SK-N-MC (cell line): ENCODE results near the gene AUTS2.
"Not testable (repeated sequence)": the region's sequence is repeated elsewhere in the genome, so short reads cannot be mapped to it uniquely, and the experiment has no call there.

ENCODE experiments used
- DNase-seq: peaks from one replicate; pipeline ENCODE4 v3.0.0-alpha.2; 2011; ENCODE audit warnings: low read depth, low spot score
- H3K27ac ChIP-seq: fragments of 200-600 bp; sonication (generic); 2 replicates; pipeline ENCODE4 v1.5.1; 2016; ENCODE audit warnings: mixed run types
- H3K36me3 ChIP-seq: fragments of 200-600 bp; sonication (generic); 2 replicates; pipeline ENCODE4 v1.6.1; 2017; ENCODE audit warnings: antibody characterized with exemption, low read length, mixed read lengths; ENCODE audit not compliant: insufficient read depth
- H3K4me3 ChIP-seq: fragments of 200-600 bp; sonication (generic); 2 replicates; pipeline ENCODE4 v1.5.1; 2016
- H3K9ac ChIP-seq: fragments of 200-600 bp; sonication (generic); 2 replicates; pipeline ENCODE4 v1.8.0; 2017; ENCODE audit warnings: mixed run types, mixed read lengths; ENCODE audit not compliant: insufficient read length
- H3K9me3 ChIP-seq: fragments of 200-600 bp; sonication (generic); 2 replicates; pipeline ENCODE4 v1.6.1; 2017; ENCODE audit warnings: low read depth, mild to moderate bottlenecking, antibody characterized with exemption, low read length, moderate library complexity, mixed read lengths
- EZH2 ChIP-seq: fragments of 200-600 bp; sonication (generic); IDR thresholded peaks from one replicate; pipeline ENCODE4 v1.6.1; 2017; ENCODE audit warnings: antibody characterized with exemption
- FOXP2 ChIP-seq: optimal IDR thresholded peaks from 2 replicates; pipeline ENCODE3; 2011; ENCODE audit warnings: mild to moderate bottlenecking, moderate library complexity; ENCODE audit not compliant: insufficient read depth; ENCODE audit errors: extremely low read length, control extremely low read depth
- POLR2AphosphoS5 ChIP-seq: IDR thresholded peaks from 2 replicates; pipeline ENCODE4 v1.6.1; 2012; ENCODE audit warnings: mild to moderate bottlenecking, low read depth, low read length, borderline replicate concordance

AUTS2 gene

GRCh38 chr7:70810558-70811139, 1212.4 kb downstream of the AUTS2 start:
- no peak overlapping the region for H3K9ac ChIP-seq
- H3K9me3 ChIP-seq = no peaks in the 10 kb centered on the region
- DNase-seq = no peak
- no peak overlapping the region for H3K4me3 ChIP-seq
- TF ChIP-seq FOXP2 (no peak), POLR2AphosphoS5 (no peak), EZH2 (no peak)
- H3K27ac ChIP-seq = no peak overlapping the region
- H3K36me3 ChIP-seq = no peaks in the 10 kb centered on the region

DNA sequence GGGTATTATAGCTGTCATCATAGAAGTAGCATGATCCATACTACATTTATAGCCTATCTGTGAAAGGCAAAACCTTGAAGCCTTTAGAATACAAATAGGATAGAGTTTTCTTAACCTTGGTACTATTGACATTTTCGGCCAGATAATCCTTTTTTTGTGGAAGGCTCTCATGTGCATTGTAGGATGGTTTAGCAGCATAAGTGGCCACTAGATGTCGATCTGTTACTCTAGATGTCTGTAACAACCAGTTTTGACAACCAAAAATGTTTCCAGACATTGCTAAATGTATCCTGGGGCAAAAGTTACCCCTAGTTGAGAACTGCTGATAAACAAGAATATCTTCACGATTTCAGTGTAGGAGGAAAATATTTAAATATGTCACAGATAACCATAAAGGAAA, 1214.2 kb downstream of the AUTS2 start:
- Histone ChIP-seq H3K27ac (no peak overlapping the region), H3K9ac (no peak overlapping the region), H3K9me3 (no peaks in the 10 kb centered on the region; the same call in 1 of the 2 replicates), H3K4me3 (no peak overlapping the region), H3K36me3 (no peaks in the 10 kb centered on the region)
- DNase-seq = peak; percentile 53
- TF ChIP-seq EZH2 (no peak), POLR2AphosphoS5 (no peak), FOXP2 (no peak)

DNA sequence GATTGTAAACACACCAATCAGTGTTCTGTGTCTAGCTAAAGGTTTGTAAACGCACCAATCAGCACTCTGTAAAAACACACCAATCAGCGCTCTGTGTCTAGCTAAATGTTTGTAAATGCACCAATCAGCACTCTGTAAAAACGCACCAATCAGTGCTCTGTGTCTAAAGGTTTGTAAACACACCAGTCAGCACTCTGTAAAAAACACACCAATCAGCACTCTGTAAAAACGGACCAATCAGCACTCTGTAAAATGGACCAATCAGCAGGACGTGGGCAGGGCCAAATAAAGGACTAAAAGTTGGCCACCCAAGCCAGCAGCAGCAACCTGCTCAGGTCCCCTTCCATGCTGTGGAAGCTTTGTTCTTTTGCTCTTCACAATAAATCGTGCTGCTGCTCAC, 1224.2 kb downstream of the AUTS2 start:
- not testable (repeated sequence) for H3K9ac ChIP-seq, H3K4me3 ChIP-seq, H3K36me3 ChIP-seq, H3K9me3 ChIP-seq, DNase-seq, H3K27ac ChIP-seq

GRCh38 chr7:70829221-70830059, 1231.2 kb downstream of the AUTS2 start:
- TF ChIP-seq POLR2AphosphoS5 (no peak; the same call in 1 of the 2 replicates), FOXP2 (peak; percentile 77)
- no peaks in the 10 kb centered on the region for H3K9me3 ChIP-seq
- H3K9ac ChIP-seq = peak overlapping the region; percentile 21
- peak overlapping the region; percentile 91 for H3K27ac ChIP-seq
- H3K4me3 ChIP-seq = peak overlapping the region; percentile 63
- DNase-seq = peak; percentile 58
- H3K36me3 ChIP-seq = no peaks in the 10 kb centered on the region

GRCh38 chr7:70830060-70830395, 1231.8 kb downstream of the AUTS2 start:
- Histone ChIP-seq H3K36me3 (no peaks in the 10 kb centered on the region), H3K27ac (peak overlapping the region; percentile 91), H3K9ac (no peak overlapping the region), H3K4me3 (no peak overlapping the region), H3K9me3 (no peaks in the 10 kb centered on the region; the same call in 1 of the 2 replicates)
- no peak for TF ChIP-seq FOXP2
- no peak for TF ChIP-seq POLR2AphosphoS5
- no peak for TF ChIP-seq EZH2
- no peak for DNase-seq

DNA sequence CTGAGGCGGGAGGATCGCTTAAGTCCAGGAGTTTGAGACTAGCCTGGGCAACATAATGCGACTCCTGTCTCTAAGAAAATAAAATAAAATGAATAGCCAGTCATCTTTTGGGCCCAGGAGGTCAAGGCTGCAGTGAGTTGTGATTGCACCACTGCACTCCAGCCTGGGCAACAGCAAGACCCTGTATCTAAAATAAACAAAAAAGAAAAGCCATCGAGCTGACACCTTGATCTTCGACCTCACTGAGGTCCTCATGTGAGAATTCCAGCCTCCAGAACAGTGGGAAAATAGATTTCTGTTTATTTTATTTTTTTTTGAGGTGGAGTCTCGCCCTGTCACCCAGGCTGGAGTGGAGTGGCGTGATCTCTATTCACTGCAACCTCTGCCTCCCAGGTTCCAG, 1232.2 kb downstream of the AUTS2 start:
- Histone ChIP-seq H3K4me3 (no peak overlapping the region), H3K9ac (no peak overlapping the region), H3K9me3 (no peaks in the 10 kb centered on the region; the same call in 1 of the 2 replicates), H3K36me3 (no peaks in the 10 kb centered on the region), H3K27ac (peak overlapping the region; percentile 91)
- TF ChIP-seq POLR2AphosphoS5 = no peak
- DNase-seq = no peak

GRCh38 chr7:70833726-70834125, 1235.5 kb downstream of the AUTS2 start:
- no peak overlapping the region for H3K4me3 ChIP-seq
- no peak overlapping the region for H3K9ac ChIP-seq

DNA sequence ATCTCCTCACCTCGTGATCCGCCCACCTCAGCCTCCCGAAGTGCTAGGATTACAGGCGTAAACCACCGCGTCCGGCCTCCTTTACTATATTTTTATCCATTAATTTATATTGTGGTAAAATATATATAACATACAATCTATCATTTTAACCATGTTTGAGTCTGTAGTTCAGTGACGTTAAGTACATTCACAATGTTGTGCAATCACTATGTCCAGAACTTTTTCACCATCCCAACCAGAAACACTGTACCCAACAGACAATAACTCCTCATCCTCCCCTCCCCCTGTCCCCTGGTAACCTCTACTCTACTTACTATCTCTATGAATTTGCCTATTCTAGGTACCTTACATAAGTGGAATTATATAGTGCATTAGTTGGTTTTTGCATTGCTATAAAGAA, 1236.1 kb downstream of the AUTS2 start:
- no peak for TF ChIP-seq EZH2
- no peak for TF ChIP-seq FOXP2
- TF ChIP-seq POLR2AphosphoS5 = no peak

More at GRCh38 chr7:70833726-70834125, 1235.5 kb downstream of the AUTS2 start:
- no peaks in the 10 kb centered on the region; the same call in 1 of the 2 replicates for H3K9me3 ChIP-seq
- no peak for DNase-seq
- TF ChIP-seq FOXP2 = no peak
- no peak for TF ChIP-seq POLR2AphosphoS5
- TF ChIP-seq EZH2 = no peak
- H3K27ac ChIP-seq = 0 out of 2 replicates have a peak overlapping the region, but pooled peaks have one; percentile 42
- H3K36me3 ChIP-seq = no peaks in the 10 kb centered on the region

DNA sequence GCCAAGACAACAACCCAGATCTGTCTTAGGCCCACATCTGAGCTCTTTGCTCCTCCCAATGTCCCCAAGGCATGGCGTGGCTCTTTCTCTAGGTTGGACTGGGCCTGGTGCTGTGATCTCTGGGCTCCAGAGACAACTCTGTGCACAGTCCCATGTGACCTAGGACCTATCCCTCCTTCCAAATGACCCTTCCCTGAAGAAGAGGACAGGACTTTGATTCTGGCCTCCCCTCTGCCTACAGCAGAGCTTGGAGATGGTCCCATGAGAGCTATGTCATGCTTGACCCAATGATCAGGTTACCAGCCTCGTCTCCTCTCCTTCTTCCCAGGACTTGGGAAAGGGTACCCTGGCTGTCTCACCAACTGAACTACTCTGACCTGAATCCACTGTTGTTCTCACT, 1237.4 kb downstream of the AUTS2 start:
- Histone ChIP-seq H3K36me3 (no peaks in the 10 kb centered on the region), H3K4me3 (no peak overlapping the region), H3K9ac (no peak overlapping the region), H3K9me3 (no peaks in the 10 kb centered on the region; the same call in 1 of the 2 replicates), H3K27ac (no peak overlapping the region)
- TF ChIP-seq FOXP2 = no peak
- TF ChIP-seq EZH2 = no peak
- TF ChIP-seq POLR2AphosphoS5 = no peak
- no peak for DNase-seq

More for the DNA sequence above, 1236.1 kb downstream of the AUTS2 start:
- Histone ChIP-seq H3K27ac (no peak overlapping the region), H3K9me3 (no peaks in the 10 kb centered on the region; the same call in 1 of the 2 replicates), H3K36me3 (no peaks in the 10 kb centered on the region), H3K4me3 (no peak overlapping the region), H3K9ac (no peak overlapping the region)
- DNase-seq = no peak
